ENCODE measurements around the gene ADAM8. TPM values are rescaled to one million over a fixed set of nuclear protein-coding genes. Genes with fewer than 3 reads are reported as not detected.

ADAM8 gene
- total RNA-seq, 6 donors from 2014 or later: 10.4 to 93.2 (median 32.9) TPM

- Histone ChIP-seq H3K36me3 (peaks cover 0 to 12% (median 8%) of the 10 kb centered on the region in 4 donors), H3K27me3 (no peaks in the 10 kb centered on the region), H3K9me3 (no peaks in the 10 kb centered on the region), H3K4me3 (no peak overlapping the region), H3K4me1 (peaks cover 25 to 40% (median 28%) of the 10 kb centered on the region in 4 donors), H3K27ac (no peak overlapping the region)
- TF ChIP-seq POLR2A (IDR thresholded peaks at IDR 0.05): peak in 1 of 4 donors; percentile 18
- TF ChIP-seq POLR2AphosphoS5 (IDR thresholded peaks at IDR 0.05): no peak
- no peak for TF ChIP-seq EP300 (IDR thresholded peaks at IDR 0.05)
- TF ChIP-seq CTCF (IDR thresholded peaks at IDR 0.05): no peak
- ATAC-seq (ENCODE audit: low FRiP score in 2 of 2) (no peak), DNase-seq (peak in 1 of 2 donors; percentile 46)
- 51 to 76% methylated on average over 6 to 9 of the region's 9 CpGs for WGBS, 2 donors
Observed at GRCh38 chr10:133264461-133264860, 12.2 kb downstream of the ADAM8 start.

- Histone ChIP-seq H3K4me1 (peaks cover 32 to 48% (median 36%) of the 10 kb centered on the region in 4 donors), H3K36me3 (peaks cover 0 to 10% (median 5%) of the 10 kb centered on the region in 4 donors), H3K9me3 (no peaks in the 10 kb centered on the region), H3K4me3 (no peak overlapping the region), H3K27me3 (no peaks in the 10 kb centered on the region), H3K27ac (no peak overlapping the region)
- TF ChIP-seq CTCF (IDR thresholded peaks at IDR 0.05): no peak
- TF ChIP-seq POLR2A (IDR thresholded peaks at IDR 0.05): no peak
- TF ChIP-seq EP300 (IDR thresholded peaks at IDR 0.05): no peak
- no peak for TF ChIP-seq POLR2AphosphoS5 (IDR thresholded peaks at IDR 0.05)
- 89 to 95% methylated on average over 8 to 10 of the region's 10 CpGs for WGBS, 2 donors
- DNase-seq: peak in 1 of 2 donors; percentile 53
- ATAC-seq (ENCODE audit: low FRiP score in 2 of 2): no peak
Observed at GRCh38 chr10:133263674-133264073, 13.0 kb downstream of the ADAM8 start.

- no peaks in the 10 kb centered on the region for H3K27me3 ChIP-seq
- WGBS, 2 donors: 83 to 88% methylated on average over 2 to 14 of the region's 14 CpGs
- H3K4me3 ChIP-seq: peak overlapping the region in 1 of 4 donors; percentile 98
- no peaks in the 10 kb centered on the region for H3K9me3 ChIP-seq
- DNase-seq (peak in 1 of 2 donors; percentile 58), ATAC-seq (ENCODE audit: low FRiP score in 2 of 2) (no peak)
- peaks cover 42 to 58% (median 46%) of the 10 kb centered on the region in 4 donors for H3K4me1 ChIP-seq
- TF ChIP-seq CTCF (IDR thresholded peaks at IDR 0.05) (no peak), POLR2AphosphoS5 (IDR thresholded peaks at IDR 0.05) (no peak), POLR2A (IDR thresholded peaks at IDR 0.05) (no peak), EP300 (IDR thresholded peaks at IDR 0.05) (no peak)
- H3K36me3 ChIP-seq: peaks cover 0 to 5% (median 1%) of the 10 kb centered on the region in 4 donors
- peak overlapping the region in 1 of 4 donors; percentile 19 for H3K27ac ChIP-seq
Observed at GRCh38 chr10:133262696-133263095, 14.0 kb downstream of the ADAM8 start.

GRCh38 chr10:133261726-133262325, 14.8 kb downstream of the ADAM8 start:
- Histone ChIP-seq H3K27ac (peak overlapping the region; percentile 95 to 96 (median 96)), H3K4me1 (peaks cover 48 to 65% (median 53%) of the 10 kb centered on the region in 4 donors)
- peak; percentile 62 to 84 for ATAC-seq (ENCODE audit: low FRiP score in 2 of 2)

More at GRCh38 chr10:133261726-133262325, 14.8 kb downstream of the ADAM8 start:
- WGBS, 2 donors: 3 to 10% methylated on average over 2 to 50 of the region's 79 CpGs
- H3K27me3 ChIP-seq: no peaks in the 10 kb centered on the region
- H3K4me3 ChIP-seq: peak overlapping the region; percentile 74 to 98 (median 78)
- H3K36me3 ChIP-seq: peaks cover 0 to 5% (median 0%) of the 10 kb centered on the region in 4 donors
- peak; percentile 91 to 99 for DNase-seq
- TF ChIP-seq EP300 (IDR thresholded peaks at IDR 0.05) (no peak), CTCF (IDR thresholded peaks at IDR 0.05) (peak in 1 of 6 experiments; percentile 2), POLR2AphosphoS5 (IDR thresholded peaks at IDR 0.05) (peak; percentile 27 to 61), POLR2A (IDR thresholded peaks at IDR 0.05) (peak in 1 of 4 donors; percentile 83)
- no peaks in the 10 kb centered on the region for H3K9me3 ChIP-seq
